H1 (cell line): ENCODE data around the gene TMEM243. TPM values are rescaled to one million over a fixed set of nuclear protein-coding genes. Genes with fewer than 3 reads are reported as not detected.

Experiments used
- GTF2F1 ChIP-seq: IDR thresholded peaks from 2 replicates; pipeline ENCODE4 v1.6.1; 2012; ENCODE audit warnings: low read depth, low read length, improper control_type of control experiment, borderline replicate concordance
- NRF1 ChIP-seq: IDR thresholded peaks from 2 replicates; pipeline ENCODE4 v1.6.1; 2011; ENCODE audit warnings: mild to moderate bottlenecking, low read depth, low read length, improper control_type of control experiment
- ZNF274 ChIP-seq: IDR thresholded peaks from 2 replicates; pipeline ENCODE4 v1.7.0; 2012; ENCODE audit warnings: low read length, borderline replicate concordance; ENCODE audit errors: extremely low read depth
- polyA plus RNA-seq, 7 experiments: library from polyadenylated mRNA; depleted of rRNA in 3 of 7; stranded (reverse) in 5 of 7; unstranded in 2 of 7; fragments of >200 nt in 5 of 7; fragments of 200-250 nt in 2 of 7; gene quantifications; 1 replicate in 5 of 7; 2 replicates in 1 of 7; 4 replicates in 1 of 7; pipeline versions ENCODE4 v1.2.1 to v1.2.3, GENCODE V29; 2011 to 2013; ENCODE audit warnings: missing spikeins in 2 of 7, mixed read lengths in 2 of 7
- total RNA-seq: library from RNA; stranded (reverse); fragmentation: NEBNext Ultra II Directional; extraction: Animal tissue kit (Norgen Biotek cat#: 25700); gene quantifications from 2 replicates; pipeline ENCODE4 v1.2.1, GENCODE V29; 2021

The TMEM243 gene
- total and polyA plus RNA-seq, 2 of the 8 experiments (the other 6 are each of a cell fraction or from before 2014, with no cell fraction given) = 23.7 to 27.6 TPM

DNA sequence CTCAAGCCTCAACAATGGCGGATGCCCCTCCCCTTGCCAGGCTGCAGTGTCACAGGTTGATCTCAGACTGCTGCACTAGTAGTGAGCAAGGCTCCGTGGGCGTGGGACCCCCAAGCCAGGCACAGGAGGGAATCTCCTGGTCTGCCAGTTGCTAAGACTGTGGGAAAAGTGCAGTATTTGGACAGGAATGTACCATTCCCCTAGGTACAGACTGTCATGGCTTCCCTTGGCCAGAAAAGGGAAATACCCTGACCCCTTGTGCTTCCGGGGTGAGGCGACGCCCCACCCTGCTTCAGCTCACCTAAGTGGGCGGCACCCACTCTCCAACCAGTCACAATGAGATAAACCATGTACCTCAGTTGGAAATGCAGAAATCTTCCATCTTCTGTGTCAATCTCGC, 44.0 kb upstream of the TMEM243 start (continued):
- TF ChIP-seq ZNF274 (no peak), GTF2F1 (no peak), NRF1 (no peak)
- TF ChIP-seq, all 59 proteins: peak for 0
